NCI-H1092 (cell line): ENCODE data around the gene CTNNBL1.

ENCODE experiments used
- DNase-seq: peaks from one replicate; lab custom pipeline; 2025; lab: John Stamatoyannopoulos, UW

CTNNBL1 gene

GRCh38 chr20:37741055-37741454 is 47.2 kb downstream of the CTNNBL1 start:
- DNase-seq = no peak

DNA sequence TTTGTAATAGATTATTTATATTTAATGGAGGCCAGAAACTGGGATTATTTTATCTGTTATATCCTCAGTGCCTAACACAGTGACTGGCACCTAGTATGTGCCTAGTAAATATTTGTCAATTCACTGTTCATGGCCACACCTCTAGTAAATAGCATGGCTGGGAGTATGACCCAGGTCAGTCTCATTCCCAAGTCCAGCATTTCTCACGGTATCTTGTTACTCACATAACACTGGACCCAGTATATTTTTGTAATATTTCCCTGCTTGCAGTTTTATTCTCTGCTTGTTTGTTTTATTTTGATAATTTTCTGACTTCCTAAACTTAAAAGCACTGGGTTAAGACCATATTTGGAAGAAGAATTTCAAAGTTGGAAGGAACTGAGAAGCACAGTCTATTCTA is 47.7 kb downstream of the CTNNBL1 start:
- DNase-seq = no peak

- DNase-seq = no peak
Observed at GRCh38 chr20:37742131-37742530, 48.3 kb downstream of the CTNNBL1 start.

GRCh38 chr20:37744347-37744746 is 50.5 kb downstream of the CTNNBL1 start:
- no peak for DNase-seq

- no peak for DNase-seq
Observed at GRCh38 chr20:37745553-37745952, 51.7 kb downstream of the CTNNBL1 start.

DNA sequence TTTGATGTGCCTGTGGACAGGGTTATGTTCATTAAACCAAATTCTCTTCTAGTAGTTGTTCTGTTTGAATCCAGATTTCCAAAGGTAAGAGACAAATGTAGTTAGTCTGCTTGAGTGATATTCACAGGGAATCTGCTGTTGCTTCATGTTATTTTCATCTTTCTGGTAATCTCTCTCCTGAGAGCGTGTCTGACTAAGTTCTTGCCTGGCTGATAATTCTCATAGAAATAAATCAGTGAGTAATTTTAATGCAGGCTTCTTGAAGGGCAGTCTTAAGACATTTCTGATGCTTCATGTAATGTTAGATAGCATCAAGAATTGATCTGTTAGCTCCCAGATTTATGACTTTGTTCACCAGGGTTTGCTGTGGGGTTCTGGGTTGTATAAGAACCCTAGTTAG is 54.2 kb downstream of the CTNNBL1 start:
- DNase-seq = no peak

DNA sequence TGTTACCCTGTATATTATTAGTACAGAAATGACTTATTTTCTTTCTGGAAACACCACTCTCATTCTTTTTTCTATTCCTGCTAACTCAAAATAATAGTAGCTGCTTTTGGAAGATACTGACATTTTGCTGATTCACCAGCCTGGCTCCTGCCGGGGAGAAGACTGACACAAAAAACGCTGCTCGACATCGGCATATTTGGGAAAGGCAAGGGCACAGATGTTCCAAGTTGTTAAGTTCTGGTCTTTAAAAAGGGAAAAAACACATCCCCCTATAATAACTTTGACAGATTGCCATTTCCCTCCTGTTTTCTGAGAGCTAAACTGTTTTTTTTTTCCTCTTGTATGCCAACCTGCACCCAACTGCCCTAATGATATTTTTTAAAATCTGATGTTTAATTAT is 55.4 kb downstream of the CTNNBL1 start:
- DNase-seq = no peak

- no peak for DNase-seq
Observed at GRCh38 chr20:37749620-37750403, 56.0 kb downstream of the CTNNBL1 start.

GRCh38 chr20:37755665-37756064 is 61.8 kb downstream of the CTNNBL1 start:
- DNase-seq = peak; percentile 9

- no peak for DNase-seq
Observed at GRCh38 chr20:37756234-37756633, 62.4 kb downstream of the CTNNBL1 start.

GRCh38 chr20:37757550-37757949 is 63.7 kb downstream of the CTNNBL1 start:
- peak; percentile 17 for DNase-seq

DNA sequence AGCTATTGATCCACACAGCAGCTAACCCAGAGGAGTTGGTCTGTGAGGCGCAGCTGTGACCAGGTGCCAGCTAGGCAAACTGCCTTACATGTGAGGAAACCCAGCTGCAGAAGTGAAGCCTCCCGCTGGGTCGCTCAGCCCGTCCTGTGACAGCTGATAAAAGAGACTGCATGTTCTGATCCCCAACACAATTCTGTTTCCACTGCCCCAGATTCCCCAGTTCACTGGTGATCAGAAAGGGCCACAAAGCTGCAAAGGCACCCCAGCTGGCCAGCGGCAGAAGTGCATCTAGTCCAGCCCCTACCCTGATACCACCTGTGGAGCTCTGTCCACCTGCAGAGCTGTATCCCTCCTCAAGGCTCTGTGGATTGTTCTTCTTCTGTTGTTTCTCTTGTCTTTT is 64.5 kb downstream of the CTNNBL1 start:
- no peak for DNase-seq

DNA sequence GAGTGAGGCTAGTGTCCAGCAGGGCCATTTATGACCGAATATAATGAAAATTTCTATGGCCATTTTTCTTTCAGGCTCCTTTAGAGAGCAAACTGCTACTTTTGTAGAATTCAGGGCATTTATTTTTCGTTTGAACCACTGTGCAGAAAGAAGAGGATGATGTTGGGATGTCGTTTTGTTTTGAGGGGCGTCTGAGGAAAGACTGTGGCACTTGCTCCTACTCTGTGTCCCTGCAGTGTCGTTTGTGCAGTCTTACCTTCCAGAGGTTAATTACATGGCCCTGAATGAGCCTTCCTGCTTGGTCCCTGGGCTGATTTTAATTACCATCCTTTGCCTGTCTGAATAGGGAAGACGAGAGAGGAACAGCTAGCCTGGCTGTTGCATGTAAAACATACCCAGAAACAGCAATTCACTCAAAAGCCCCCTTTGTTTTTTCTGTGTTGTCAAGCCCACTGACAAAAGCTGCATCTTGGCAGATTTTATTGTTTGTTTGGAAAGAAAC is 65.3 kb downstream of the CTNNBL1 start:
- DNase-seq = no peak

DNA sequence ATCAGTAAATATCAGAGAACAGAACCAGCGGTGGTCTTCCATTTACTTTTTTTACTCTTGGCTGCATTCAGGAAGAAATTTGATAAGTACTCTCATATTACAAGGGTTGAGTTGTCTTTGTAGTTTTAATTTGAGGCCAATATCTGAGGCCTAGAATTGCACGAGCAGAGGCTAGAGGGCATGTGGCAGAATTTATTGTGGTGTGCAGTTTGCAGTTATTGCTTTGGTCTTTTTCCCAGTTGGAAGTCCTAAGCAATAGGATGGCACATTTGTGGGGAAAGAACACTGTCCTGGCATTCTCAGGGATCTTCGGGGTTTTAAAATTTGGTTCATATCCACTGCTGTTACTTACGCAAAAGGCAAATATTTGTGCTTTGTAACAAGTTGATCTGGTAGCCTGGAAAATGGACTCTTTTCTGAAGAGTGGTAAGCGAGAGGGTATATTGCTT is 66.0 kb downstream of the CTNNBL1 start:
- no peak for DNase-seq

GRCh38 chr20:37760322-37760721 is 66.5 kb downstream of the CTNNBL1 start:
- DNase-seq = no peak

DNA sequence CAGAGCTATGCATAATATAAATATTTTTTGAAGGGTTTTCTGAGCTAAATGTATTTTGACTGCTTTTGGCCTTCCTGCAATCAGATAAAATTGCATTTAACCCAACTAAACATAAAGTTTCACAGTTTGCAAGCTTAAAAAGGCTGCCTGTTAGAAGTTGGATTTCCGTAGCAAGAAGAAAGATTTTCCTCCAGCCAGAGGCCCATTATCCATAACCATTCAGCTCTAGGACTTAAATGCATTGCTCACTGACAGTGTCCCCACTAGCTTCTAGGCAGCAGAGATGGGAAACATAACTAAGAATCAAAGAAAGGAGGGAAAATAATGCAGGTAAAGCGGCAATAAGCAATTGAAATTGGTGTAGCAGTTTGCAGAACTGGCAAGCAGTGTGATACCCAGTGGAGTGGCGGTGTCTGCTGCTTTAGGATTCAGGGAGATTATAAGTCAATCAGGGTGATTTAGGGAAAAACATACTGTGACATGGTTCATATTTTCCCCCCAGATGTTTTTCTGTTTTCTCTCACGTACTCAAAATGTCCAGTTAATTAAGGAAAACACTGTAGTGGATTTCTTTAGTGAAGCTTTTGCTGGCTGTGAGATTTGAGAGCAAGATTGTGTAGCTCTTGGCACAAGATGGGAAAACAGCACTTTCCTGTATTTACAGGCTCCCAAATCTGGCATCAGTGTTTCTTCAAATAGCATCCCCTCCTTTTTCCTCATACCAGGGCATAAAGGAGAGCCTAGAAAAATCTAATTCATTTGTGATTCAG is 69.1 kb downstream of the CTNNBL1 start:
- no peak for DNase-seq

GRCh38 chr20:37764333-37764935 is 70.6 kb downstream of the CTNNBL1 start:
- no peak for DNase-seq

DNA sequence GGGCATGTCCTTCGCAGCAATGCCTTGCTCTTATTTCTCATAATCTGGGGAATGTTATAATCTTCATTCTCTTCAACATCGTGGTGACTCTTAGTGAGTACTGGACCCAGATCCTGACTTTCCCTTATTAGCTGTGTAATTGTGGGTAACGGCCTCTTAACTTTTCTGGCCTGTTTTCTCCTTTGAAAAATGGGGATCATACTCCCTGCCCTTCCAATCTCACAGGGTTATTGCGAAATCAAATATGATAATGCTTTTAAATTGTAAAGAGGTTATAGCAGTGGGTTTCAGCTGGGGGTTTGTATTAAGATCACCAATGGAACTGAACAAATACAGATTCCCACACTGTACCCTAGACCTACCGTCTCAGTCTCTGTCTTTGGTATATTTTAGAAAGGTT is 77.1 kb downstream of the CTNNBL1 start:
- no peak for DNase-seq

- DNase-seq = no peak
Observed at GRCh38 chr20:37773291-37773826, 79.5 kb downstream of the CTNNBL1 start.

- no peak for DNase-seq
Observed at GRCh38 chr20:37774156-37774555, 80.3 kb downstream of the CTNNBL1 start.

DNA sequence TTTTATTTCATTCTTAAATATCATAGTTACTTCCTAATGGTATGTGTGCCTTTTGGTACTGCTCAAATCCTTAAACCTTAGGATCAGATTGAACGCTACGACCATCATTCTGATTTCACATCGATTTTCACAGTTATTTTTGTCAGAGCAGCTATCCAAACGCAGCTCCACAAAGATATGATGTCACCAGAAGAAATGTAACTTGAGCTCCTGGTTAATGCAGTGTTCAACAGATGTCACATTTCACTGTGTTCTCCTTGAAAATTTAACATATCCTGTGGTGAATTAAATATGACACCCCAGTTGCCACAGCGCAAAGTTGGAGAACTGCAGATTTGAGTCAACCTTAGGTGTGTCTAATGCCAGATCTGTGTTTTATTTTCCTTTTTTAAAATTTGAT is 81.4 kb downstream of the CTNNBL1 start:
- no peak for DNase-seq

DNA sequence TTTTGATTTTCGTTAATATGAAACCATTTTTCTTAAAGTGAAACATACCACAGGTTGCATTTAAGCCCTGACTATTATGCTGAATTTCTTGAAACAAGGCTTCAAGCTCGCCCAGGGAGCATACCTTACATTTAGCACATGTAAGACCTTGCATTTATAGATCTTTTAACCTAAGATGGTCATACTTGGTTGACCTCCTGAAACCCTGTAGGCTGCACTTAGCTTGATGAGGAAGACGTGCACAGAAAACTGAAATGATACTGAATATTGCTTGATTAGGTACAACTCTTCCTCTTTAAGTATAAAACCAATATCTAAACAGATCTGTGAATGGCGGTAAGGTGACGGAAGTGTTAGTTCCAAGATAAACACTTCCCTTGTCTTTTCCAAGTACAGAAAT is 82.2 kb downstream of the CTNNBL1 start:
- DNase-seq = no peak

- DNase-seq = no peak
Observed at GRCh38 chr20:37776526-37776925, 82.7 kb downstream of the CTNNBL1 start.
